ENCODE data around the gene SLC9A3.
A peak's percentile ranks its signal among the peaks of the same experiment; 100 is the strongest.

Gene SLC9A3

DNA sequence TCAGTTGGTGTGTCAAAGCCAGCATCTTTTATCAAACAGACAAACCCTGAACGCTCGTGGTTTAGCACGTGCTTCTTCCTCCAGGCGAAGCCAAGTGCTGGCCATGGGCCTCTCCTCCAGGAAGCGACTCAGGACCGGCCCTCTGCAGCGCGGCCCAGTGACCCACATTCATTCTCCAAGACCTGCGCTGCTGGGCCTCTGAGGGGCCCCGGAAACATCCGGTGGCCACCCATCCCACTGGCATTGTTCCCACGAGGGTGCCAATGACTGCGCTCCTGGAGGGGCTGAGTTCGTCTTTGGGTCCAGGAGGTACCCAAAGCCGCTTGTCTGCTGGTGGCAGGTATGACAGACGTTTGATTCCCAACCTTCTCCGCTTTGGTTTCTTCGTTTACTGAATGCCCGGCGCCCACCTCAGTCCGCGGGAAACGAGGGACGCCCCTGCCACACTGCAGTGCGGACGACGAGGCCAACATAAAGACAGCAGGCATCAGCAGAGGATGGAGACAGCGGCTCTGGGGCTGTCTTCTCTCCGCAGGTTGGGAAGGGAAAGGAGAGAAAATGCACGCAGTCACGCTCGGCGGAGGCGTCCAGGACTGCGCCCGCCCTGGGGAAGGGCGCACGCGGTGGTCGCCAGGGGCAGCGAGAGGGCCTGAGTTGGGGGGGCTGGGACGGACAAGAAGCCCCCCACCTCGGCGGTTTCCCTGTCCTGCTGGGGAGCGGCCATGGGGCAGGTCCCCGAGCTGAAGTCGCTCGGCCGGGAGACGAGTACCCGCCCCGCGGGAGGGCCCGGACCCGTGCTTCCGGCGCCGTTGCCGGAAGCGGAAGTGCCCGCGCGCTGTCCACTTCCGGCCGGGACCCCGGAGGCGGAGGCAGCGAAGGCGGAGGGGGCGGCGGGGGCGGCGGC is 81.7 kb downstream of the SLC9A3 start, which contains the start of gene EXOC3:
Gene EXOC3 (plus strand): TSS at position 842 of the 904 bp plus-strand sequence. CDS start 3,030 bp downstream, outside the sequence.
- DNase-seq (ENCODE audit: low read depth) = peak; percentile 71

- DNase-seq (ENCODE audit: low read depth) = no peak
These were observed 82.3 kb downstream of the SLC9A3 start for GRCh38 chr5:441996-442334.

DNA sequence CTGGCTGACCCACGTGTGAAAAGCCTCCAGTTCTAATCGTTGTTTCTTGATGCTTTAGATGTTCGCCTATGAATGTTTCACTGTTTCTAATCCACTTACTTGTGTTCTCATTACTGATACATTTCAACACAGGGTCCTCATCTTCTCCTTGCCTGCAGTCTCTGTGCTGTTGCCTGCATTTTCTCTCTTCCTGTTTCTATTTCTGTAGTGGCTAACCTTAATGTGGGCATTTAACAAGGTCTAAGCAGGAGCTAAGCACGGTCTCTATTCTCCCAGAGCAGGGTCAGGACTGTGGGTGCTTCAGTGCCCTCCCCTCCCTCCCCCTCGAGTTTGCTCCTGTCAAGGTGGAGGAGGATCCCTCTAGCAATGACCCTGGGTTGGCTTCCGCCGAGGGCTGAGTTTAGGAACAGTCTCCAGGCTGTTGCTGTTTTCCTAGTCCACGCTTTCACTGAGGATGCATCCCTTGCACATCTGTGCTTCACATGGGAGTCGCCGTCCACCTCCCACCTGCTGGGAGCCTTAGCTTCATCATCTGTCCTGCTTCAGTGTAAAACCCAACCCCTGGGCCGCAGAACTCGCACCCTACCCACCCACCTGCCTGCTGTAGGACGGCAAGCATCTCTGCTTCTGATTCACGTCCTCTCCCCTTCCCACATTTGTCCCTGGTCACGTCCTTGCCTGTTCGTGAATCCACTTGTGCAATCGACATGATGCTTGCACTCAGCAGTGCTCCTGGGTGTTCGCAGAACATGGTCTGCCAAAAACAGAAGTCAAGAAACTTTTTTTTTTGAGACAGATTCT is 83.6 kb downstream of the SLC9A3 start:
- DNase-seq (ENCODE audit: low read depth) = no peak

- no peak for DNase-seq (ENCODE audit: low read depth)
These were observed 84.6 kb downstream of the SLC9A3 start for GRCh38 chr5:439636-440035.

DNA sequence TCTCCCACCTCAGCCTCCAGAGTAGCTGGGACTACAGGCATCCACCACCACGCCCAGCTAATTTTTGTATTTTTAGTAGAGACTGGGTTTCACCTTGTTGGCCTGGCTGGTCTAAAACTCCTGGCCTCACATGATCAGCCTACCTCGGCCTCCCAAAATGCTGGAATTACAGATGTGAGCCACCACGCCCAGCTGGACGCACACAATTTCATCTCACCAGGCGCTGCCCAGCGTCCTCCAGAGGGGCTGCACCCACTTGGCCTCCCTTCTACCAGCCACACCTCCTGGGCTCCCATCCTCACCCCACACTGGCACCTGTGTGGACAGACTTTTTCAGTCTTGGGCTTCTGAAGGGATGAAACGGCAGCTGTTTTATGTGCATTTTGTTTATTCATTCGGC is 85.1 kb downstream of the SLC9A3 start:
- no peak for DNase-seq (ENCODE audit: low read depth)

DNA sequence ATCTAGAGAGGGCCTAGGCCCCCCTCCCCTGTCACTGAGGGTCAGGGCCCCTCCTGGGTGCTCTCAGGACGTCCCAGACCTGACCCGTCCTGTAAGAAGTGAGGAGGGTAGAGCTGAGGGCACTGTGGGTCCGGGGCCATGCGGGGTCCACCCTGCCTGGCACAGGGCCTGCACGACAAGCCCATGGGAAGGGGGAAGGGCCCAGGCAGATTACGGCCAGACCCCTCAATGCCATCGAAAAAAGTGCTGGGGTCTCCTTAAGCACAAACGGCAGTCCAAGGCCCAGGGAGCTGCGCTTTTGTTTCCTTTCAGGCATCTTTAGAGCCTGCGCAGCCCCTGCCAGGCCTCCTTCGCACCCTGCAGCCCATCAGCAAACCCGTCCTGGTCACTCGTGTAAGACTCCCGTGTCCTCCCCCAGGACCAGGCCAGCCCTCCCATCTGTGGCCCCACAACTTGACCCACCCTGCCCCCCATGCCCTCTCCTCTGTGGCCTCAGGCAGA is 85.7 kb downstream of the SLC9A3 start:
- DNase-seq (ENCODE audit: low read depth) = no peak

- DNase-seq (ENCODE audit: low read depth) = no peak
These were observed 86.9 kb downstream of the SLC9A3 start for GRCh38 chr5:437281-437771.

GRCh38 chr5:436641-436975 is 87.6 kb downstream of the SLC9A3 start:
- DNase-seq (ENCODE audit: low read depth) = no peak

- DNase-seq (ENCODE audit: low read depth) = no peak
These were observed 88.1 kb downstream of the SLC9A3 start for GRCh38 chr5:435961-436640.

DNA sequence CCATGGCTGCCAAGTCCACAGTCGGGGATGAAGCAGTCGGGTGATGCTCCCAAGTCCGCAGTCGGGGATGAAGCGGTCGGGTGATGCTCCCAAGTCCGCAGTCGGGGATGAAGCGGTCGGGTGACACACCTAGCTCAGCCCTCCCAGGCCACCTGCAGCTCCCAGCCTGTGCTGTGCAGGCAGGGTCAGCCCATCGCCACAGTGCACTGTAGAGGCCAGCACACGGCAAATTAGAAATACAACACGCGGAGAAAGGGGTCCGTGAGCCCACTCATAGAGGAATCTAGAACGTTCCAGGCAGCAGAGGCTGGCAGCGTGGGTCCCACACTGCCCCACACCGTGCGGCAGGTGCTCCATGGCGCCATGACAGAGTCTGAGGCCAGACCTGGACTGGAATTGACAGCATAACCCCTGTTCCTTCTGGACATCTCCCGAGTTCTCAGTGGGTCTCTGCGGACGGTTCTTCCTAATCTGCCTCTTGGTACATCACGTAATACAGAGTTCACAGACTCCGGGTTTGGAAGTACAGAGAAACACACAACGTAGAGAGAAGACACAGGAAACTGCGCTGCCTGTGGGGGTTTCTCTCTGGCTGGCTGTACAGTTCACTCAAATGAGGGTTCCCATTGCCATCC is 89.0 kb downstream of the SLC9A3 start:
- DNase-seq (ENCODE audit: low read depth) = no peak

GRCh38 chr5:434443-435146 is 89.7 kb downstream of the SLC9A3 start:
- DNase-seq (ENCODE audit: low read depth) = no peak

DNA sequence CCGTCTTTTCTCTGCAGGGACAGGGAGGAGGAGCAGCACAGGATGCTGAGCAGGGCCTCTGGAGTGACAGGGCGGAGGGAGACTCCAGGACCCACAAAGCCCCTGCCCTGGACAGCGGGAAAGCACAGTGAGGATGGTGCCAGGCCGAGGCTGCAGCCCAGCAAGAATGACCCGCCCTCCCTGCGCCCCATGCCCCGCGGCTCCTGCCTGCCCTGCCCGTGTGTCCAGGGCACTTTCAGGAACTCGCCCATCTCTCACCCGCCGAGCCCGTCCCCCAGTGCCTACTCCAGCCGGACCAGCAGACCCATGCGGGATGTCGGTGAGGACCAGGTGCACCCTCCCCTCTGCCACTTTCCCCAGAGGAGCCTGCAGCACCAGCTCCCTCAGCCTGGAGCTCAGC is 90.4 kb downstream of the SLC9A3 start:
- no peak for DNase-seq (ENCODE audit: low read depth)

GRCh38 chr5:432928-433791 is 91.1 kb downstream of the SLC9A3 start:
- no peak for DNase-seq (ENCODE audit: low read depth)

- no peak for DNase-seq (ENCODE audit: low read depth)
These were observed 91.9 kb downstream of the SLC9A3 start for GRCh38 chr5:432201-432927.

- DNase-seq (ENCODE audit: low read depth) = no peak
These were observed 92.6 kb downstream of the SLC9A3 start for GRCh38 chr5:431711-432050.

DNA sequence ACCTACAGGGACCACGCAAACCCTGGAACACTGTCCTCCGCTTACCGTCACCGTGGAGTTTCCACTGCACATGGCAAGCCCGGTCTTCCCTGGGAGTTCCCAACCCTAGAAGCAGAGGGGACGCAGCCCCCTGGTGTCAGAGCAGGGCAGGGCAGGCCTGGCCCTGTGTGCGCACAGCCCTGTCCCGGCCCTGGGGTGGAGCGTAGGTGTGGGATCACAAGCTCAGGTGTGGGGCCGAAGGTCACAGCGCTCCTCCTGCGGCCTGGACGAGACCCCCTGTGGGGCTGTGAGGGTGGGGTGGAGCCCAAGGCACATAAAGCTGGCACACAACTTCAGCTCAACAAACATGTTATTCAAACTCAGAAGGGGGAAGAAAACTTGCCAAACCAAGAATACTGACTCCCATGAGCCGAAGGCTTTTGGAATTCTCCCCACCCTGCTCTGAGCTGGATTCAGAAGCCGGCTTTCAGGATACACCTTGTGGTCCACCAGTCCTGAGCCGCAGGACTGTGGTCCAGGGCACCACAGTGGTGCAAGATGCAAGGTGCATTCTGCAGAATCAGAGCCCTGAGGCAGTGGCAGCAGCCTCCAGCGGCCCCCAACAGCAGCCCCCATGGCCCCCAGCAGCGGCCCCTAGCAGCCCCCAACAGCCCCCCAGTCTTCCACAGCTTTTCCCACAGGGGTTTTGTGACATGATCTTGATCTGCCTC is 93.1 kb downstream of the SLC9A3 start:
- no peak for DNase-seq (ENCODE audit: low read depth)

DNA sequence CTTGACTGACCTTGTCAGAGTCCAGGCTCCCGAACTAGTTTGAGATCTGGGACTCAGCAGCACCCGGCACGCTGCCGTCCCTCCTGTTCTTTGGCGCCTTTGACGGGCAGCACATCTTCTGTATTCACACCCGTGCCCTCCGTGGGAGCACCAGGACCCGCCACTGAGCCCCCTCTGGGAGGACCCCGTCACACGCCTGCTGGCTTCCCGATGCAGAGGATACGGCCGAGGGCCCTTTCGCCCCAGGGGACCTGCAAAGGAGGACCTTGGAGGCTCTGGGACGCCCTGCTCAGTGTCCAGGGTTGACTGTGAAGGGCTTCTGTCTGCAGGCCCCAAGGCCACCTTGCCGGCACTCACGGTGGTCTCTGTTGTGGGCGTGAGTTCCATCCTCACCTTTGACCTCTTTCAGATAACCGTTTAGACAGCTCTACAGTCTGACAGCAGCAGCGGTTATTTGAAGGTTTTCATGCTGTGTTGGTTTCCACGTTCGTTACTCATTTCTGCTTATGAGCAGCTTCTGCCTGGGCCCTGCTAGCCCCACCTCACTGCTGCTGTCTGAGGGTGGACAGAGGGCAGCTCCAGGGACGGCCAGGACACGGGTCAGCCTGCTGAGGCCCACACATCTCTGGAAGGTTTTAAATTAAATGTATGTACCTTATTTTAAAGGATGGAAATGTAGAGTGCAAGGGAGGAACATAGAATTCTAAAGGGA is 93.9 kb downstream of the SLC9A3 start:
- DNase-seq (ENCODE audit: low read depth) = no peak

- DNase-seq (ENCODE audit: low read depth) = no peak
These were observed 94.6 kb downstream of the SLC9A3 start for GRCh38 chr5:429453-430188.

All from CMK (cell line).